Measurements from ENCODE around the gene FMNL2.
"Not testable (repeated sequence)": the region's sequence is repeated elsewhere in the genome, so short reads cannot be mapped to it uniquely, and the experiment has no call there.

Gene FMNL2

DNA sequence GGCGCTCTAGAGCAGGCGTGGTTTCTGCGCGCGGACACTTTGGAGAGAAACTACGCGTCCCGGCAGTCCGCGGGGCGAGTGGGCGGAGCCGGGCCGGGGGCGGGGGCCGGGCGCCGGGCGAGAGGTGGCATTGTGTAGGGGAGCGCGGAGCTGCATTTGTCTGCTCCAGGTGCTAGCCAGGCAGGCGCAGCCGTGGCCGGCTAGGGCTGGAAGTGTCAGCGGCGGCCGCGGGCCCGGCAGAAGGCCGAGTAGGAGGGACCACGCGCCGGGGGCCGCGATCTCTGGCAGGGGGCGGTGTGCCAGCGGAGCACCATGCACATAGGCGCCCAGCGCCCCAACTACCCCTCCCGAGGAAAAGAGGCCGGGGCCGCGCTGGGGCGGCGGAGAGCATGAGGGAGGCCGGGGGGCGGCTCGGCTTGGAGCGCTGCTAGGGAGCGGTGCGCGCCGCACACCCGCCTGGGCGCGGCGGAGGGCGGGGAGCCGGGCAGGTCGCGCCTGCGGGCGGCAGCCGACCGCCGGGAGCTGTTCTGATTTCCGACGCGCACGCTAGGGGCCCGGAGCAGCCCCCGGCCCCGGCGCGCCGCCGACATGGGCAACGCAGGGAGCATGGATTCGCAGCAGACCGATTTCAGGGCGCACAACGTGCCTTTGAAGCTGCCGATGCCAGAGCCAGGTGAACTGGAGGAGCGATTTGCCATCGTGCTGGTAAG, at the start of gene FMNL2:
TSS of gene FMNL2 (plus strand) at position 159 of the 710 bp plus-strand sequence.
- DNase-seq (ENCODE audit: low spot score) = no peak

DNA sequence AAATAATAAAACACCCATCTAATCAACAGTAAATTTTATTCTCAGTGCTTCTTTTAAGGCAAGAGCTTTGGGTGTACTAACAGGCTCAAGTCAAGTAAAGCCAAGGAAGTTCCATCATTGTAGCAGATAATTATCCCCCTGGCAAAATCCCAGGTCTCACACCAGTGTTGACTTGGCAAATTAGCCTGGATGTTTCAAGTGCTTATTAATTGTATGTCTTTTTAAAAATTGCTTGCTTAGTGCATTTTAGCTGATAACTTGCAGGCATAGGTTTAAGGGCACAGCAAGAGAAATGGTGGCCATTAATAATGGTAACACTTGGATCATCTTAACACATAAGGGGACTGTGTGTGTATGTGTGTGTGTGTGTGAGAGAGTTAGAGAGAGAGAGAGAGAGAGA, 42.0 kb upstream of the FMNL2 start:
- DNase-seq (ENCODE audit: low spot score) = no peak

DNA sequence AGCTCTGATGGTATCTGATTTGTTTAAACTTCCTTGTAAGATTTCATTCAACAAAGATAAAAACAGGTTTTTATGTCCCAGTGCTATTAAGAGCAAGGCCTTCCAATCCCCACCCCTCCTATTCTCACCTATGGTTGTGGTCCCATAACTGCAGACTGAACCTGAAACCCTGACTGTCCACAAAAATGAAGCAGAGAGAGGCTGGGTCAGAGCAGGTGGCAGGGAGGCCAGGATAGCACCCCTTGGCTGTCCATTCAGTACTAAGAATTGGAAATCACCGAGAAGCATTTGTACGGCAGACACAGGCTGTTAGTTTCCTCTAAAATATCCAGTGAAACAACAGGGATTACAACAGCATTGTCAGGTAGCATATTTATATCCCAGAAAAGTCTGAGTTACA, 37.3 kb upstream of the FMNL2 start:
- DNase-seq (ENCODE audit: low spot score) = no peak

DNA sequence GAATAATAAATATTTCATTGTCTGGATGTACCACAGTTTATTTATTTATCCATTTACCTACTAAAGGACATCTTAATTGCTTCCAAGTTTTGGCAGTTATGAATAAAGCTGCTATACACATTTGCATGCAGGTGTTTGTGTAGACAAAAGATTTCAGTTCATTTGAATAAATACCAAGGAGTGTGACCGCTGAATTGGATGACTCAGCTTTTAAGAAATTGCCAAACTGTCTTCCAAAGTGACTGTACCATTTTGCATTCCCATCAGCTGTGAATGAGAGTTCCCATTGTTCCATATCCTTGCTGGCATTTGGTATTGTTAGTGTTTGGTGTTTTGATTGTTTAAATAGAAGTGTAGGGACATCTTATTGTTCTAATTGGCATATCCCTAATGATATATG, 36.2 kb upstream of the FMNL2 start:
- DNase-seq (ENCODE audit: low spot score) = no peak

DNA sequence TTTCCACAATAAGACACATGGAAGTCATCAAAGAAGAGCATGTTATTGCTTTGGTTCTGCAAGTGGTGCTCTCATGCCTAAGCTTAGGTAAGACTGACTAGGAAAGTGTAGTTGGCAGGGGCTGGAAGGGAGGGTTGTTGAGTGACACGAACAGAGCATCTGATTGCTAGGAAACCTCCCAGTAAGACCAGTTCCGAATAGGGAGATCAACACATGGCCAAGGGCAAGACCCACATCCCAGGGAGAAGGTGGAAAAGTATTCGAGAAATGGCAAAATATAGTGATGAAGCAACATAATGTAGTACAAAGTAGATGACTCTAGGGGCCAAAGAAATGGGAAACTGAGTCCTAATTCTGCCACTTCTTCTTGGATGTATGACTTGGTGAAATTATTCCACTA, 33.8 kb upstream of the FMNL2 start:
- DNase-seq (ENCODE audit: low spot score) = no peak

DNA sequence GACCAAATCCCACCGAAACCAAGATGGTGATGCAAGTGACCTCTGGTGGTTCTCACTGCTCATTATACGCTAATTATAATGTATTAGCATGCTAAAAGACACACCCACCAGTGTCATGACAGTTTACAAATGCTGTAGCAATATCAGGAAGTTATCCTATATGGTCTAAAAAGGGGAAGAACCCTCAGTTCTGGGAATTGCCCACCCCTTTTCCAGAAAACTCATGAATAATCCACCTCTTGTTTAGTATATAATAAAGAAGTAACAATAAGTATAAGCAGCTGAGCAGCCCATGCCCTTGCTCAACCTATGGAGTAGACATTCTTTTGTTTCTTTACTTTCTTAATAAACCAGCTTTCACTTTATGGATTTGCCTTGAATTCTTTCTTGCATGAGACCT, 31.0 kb upstream of the FMNL2 start:
- peak; percentile 41 for DNase-seq (ENCODE audit: low spot score)

DNA sequence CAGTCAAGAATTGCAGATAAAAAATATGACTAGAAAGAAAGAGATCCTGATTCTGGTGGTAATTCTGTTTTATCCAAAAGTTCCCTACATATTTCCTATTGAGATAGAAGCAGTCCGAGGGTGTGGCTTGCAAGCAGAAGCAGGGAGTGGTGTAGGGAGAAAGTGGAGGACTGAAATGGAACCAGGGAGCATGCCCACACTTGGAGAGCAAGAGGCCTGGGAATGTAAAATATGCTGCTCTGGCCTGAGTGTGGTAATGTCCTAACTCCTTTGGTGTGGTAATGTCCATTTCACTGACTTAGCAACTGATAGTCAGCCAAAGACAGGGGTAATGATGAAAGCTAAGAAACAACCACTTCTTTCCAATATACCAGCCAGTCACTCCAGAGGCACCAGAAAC, 30.1 kb upstream of the FMNL2 start:
- no peak for DNase-seq (ENCODE audit: low spot score)

DNA sequence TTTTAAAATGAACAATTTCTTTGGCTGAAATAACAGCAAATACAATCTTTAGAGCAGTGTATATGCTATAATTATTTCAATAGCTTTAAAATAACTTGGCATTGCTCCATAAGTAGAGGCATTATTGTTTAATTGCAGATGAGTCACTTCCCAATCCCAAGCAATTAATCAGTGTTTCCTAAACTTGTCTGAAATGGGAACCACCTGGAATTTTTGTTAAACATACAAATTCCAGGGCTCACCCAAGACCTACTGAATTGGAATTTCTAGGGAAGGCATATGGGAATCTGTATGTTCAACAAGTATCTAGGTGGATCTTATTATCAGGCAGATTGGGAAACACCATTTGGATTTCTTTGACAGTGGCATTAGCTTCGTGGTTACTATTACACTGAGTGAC, 27.1 kb upstream of the FMNL2 start:
- DNase-seq (ENCODE audit: low spot score) = no peak

DNA sequence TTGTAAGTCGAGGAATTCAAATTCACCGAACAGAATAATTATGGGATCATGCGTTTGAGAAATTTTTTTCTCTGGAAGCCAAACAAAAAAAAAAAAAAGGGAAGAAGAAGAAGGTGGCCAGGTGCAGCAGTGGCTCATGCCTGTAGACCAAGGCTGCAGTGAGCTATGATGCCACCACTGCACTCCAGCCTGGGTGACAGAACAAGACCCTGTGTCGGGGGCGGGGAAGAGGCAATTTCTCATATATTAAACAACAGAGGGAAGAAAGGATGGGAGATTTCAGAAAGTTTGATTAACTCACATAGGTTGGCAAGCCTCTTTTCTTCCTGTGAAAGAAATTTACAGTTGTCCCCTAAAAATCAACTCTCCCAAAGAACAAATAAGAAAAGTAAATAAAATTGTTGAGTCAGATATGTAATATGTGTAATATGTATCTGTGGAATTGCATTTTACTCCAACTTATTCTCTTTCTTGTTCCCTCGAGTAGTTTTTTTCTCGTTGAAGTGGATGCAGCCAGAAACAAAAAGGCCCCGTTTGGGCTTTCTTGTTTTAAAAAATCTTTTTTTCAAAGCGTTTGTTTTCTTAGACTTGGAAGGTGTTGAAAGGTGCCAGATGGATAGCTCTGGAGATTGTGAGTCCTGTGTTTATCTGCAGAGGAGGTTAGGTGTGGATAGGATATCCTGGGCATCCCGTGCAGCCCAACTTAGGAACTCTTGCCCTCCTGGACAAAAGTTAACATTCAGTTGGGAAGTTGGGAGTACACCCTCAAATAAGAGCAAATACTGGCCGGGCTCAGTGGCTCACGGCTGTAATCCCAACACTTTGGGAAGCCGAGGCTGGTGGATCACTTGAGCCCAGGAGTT, 25.4 kb upstream of the FMNL2 start:
- DNase-seq (ENCODE audit: low spot score) = no peak

DNA sequence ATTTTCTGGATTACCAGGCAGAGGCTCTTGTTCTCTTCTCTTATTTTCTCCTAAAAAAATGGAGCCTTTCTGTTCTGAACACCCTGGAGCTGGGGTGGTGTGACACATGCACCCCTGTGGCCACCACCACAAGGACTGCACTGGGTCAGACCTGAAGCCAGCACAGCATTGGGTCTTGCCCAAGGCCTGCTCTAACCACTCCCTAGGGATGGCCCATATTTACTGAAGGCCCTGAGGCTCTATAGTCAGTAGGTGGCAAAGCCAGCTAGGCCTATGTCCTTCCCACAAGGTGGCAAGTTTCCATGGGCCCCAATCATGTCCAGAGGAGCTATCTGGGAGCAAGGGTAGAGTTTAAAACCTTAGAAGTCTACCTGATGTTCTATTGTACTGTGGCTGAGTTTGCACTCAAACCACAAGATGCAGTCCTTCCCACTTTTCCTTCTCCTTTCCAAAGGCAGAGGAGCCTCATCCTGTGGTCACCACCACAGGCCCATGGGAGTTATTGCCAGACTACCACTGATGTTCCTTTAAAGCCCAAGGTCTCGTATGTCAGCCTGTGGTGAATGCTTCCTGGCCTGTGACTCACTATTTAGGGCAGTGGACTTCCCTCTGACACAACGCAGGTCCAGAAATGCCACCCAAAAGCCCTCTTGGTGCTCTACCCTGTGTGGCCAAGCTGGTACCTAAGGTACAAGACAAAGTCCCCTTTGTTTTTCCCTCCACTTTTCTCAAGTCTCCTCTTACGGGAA, 15.0 kb upstream of the FMNL2 start:
- DNase-seq (ENCODE audit: low spot score) = no peak

DNA sequence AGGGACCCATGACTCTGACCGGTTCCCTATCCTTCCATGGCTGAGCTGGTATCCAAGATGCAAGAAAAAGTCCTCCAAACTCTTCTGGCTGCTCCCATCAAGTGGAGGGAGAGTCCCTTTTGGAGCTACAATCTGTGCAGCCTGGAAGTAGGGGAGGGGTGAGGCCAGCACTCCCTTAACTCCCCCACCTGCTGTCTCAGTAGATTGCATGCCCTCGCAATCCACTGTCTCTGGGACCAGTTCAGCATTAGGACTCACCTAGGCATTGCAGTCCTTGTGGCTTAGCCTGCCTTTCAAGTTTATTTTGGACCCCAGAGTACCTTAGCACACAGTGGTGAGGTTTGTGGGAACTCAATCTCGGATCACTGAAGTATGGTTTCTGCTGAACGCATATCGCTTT, 14.2 kb upstream of the FMNL2 start:
- no peak for DNase-seq (ENCODE audit: low spot score)

DNA sequence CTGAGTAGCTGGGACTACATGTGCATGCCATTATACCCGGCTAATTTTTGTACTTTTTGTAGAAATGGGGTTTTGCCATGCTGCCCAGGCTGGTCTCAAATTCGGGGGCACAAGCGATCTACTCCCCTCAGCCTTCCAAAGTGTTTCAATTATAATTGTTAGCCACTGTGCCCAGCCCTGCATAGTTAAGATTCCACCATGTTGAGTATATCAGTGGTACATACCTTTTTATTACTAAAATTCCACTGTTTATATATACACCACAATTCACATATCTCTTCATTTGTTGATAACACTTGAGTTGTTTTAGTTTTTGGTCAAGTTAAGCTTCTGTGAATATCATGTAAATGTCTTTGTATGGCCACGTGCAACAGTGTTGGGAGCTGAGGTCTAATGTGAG, 12.8 kb upstream of the FMNL2 start:
- no peak for DNase-seq (ENCODE audit: low spot score)

DNA sequence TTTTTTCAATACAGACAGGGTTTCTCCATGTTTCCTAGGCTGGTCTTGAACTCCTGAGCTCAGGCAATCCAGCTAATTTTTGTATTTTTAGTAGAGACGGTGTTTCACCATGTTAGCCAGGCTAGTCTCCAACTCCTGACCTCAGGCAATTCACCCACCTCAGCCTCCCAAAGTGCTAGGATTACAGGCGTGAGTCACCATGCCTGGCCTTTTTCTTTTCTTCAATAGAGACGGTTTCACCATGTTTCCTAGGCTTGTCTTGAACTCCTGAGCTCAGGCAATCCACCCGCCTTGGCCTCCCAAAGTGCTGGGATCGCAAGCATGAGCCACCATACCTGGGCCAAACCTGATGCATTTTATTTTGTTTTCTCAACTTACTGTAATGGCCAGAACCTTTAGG, 9.8 kb upstream of the FMNL2 start:
- not testable (repeated sequence) for DNase-seq (ENCODE audit: low spot score)

DNA sequence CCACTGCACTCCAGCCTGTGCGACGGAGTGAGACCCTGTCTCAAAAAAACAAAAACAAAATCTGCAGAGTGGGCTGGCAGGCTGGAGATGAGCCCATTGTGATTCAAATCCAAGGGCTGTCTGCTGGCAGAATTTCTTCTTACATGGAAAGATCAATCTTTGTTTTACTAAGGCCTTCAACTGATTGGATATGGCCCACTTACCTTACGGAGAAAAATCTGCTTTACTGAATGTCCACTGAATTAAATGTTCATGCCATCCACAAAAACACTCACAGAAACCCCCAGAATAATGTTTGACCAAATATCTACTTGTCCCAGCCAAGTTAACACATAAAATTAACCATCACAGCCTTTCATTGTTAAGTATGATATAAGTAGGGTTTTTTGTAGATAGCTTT, 8.3 kb upstream of the FMNL2 start:
- DNase-seq (ENCODE audit: low spot score) = no peak

DNA sequence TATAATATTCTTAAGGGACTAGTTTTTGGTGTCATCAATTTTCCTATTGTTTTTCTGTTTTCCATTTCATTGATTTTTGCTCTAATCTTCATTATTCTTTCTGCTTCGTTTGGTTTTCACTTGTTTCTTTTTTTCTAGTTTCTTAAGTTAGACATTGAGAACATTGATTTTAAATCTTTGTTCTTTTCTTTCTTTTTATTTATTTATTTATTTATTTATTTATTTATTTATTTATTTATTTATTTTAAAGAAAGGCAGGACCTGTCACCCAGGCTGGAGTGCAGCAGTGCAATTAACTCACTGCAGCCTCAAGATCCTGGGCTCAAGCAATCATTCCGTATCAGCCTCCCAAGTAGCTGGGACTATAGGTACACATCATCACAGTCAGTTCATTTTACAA, 7.0 kb upstream of the FMNL2 start:
- DNase-seq (ENCODE audit: low spot score) = no peak

DNA sequence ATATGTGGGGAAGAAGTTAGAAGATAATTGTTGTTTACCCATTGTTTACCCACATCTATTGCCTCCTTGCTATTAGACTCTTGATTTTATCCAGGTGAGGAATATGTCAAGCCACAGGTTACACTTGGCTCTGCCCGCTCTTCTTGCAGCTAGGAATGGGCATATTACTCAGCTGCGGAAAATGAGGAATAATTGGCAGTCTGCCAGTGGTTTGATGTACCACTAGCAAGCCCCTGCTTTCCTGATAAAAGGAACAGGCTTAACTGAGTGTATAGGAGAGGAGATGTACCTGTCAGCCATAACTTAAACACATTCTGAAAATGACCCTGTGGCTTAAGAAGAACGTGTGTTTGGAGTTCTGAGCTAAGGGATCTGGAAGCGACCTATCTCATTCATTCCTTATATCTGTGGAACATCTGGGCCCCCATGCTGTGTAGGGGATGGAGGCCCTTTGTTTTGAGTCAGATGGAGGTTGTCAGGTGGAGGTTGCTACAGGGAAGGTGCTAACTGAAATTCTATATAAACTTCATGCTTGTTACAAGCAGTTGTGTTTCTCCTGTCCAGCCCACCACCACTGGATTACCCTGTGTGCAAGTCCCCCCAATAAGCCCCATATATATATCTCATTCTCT, 4.6 kb upstream of the FMNL2 start:
- DNase-seq (ENCODE audit: low spot score) = no peak

DNA sequence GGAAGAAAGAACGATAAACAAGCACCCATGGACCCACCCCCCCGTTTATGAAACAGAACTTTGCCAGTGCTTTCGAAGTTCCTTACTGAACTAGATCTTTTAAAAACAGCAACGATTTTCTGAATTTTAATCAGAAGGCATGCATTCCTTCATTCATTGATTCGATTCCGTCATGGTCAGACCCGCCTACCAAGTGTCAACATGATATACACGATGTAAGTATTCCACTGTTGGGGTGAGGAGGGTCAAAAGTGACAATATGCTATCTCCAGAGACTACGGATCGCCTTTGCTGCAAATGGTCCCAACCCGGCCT, 316 bp upstream of the FMNL2 start:
- DNase-seq (ENCODE audit: low spot score) = no peak

DNA sequence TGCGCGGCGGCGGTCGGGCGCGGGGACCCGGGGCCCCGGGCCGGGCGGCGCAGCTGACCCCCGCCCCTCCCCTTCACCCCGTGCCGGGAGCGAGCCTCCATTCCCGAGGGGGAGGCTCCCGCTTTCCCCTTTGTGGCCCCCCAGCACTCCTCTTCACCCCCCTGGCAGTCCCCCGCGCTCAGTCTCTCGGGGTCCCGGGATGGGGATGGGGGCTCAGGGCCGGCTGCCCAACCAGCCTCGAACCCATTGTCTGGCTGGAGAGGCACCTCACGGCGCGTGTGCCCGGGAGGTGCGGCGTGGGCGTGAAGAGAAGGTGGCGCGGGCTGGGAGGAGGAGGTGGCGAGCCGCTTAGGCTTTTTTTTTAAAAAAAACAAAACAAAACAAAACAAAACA, 748 bp downstream of the FMNL2 start:
- no peak for DNase-seq (ENCODE audit: low spot score)

DNA sequence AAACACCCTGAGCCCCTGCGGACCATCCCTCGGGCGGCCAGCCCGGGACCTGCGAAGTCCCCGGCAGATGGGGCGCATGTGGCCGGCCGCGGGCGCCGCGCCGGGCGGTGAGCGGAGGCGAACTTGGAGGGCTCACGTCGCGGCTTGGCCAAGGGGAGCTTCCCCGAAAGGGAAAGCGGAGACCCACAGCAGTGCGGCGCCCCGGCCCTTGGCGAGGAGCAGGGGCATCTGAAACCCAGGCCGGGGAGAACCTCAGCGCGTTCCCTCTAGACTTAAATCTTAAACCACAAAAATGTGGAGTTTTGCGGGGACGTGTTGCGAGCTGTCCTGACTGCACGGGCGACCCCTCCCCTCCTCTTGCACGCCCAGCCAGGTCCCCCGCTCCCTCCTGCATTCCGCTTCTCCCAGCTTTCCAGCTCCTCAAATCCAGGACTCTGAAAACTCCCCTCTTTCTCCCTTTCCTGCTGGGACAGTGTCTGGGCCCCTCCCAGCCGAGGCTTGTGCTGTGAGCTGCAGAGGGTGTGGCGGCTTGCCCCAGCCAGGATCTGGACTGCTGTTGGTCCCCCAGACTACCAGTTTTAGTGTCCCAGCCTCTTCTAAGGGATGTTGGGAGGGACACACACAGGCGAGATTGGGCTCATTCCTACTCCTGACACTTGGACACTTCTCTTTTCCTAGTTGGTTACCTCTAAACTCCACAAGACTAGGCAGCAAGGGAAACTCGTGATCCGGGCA, 1.3 kb downstream of the FMNL2 start:
- no peak for DNase-seq (ENCODE audit: low spot score)

DNA sequence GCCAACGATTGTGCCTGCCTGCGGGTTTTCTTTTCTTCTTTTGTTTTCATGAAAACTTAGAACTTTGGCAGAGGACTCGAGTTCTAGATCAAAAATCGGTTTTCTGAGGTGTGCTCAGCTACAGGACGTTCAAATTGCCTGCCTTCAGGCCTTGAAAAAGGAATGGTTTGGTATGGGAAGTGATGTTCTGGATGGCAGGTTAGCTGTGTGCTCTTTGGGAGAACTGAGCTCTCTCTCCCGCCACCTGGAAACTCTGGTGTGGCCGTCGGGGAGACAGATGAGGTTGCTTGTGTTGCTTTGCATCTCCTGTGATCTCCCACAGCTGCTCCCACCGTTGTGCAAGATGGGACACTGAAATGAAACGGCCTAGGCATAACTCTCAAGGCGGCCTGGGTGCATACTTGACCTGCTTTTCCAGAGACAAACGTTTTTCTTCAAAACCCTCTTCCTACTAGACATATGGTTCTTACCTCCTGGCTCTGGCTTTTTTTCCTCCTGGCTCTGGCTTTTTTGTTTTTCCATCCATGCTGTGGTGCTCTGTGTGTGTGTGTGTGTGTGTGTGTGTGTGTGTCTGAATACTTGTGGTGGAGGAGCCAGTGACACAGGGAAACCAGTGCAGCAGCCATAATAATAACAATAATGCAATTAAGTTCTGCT, 2.0 kb downstream of the FMNL2 start:
- no peak for DNase-seq (ENCODE audit: low spot score)

DNA sequence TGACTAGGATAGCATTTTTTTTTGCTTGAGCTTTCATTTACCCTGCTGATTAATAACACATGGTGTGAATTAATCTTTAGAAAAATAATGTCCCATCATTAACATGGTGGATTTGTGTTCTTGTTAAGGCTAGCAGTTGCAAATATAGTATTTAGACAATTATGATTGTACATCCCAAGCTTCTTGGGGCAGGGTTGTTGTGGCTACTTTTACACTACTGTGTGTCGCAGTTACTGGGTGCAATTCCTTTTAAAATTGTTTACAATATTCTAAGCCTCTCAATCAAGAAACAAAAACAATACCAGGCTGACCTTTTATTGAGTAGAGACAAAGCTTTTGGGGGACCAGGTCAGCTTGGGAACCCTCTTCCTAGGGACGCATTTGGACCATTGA, 2.5 kb downstream of the FMNL2 start:
- DNase-seq (ENCODE audit: low spot score) = no peak
